ENCODE data around the gene PPP2R5C. TPM values are rescaled to one million over a fixed set of nuclear protein-coding genes. Genes with fewer than 3 reads are reported as not detected.

PPP2R5C gene
- total and polyA plus RNA-seq, 2 of the 8 experiments (the other 6 are each of a cell fraction or from before 2014, with no cell fraction given), result 49.6 to 95.9 TPM

DNA sequence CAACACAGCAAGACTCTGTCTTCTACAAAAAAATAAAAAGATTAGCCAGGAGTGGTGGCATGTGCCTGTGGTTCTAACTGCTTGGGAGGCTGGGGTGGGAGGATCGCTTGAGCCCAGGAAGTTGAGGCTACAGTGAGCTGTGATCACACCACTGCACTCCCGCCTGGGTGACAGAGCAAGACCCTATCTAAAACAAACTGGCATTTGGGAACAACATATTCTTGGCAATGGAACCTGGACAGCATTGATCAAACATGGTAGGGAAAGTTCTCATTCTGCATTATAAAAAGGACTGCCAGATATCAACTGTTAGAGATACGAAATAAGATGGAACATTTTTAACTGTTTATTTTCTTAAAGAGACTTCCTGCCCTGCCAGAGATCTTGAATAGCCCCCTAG lies 81.5 kb downstream of the PPP2R5C start (continued):
- no peak for TF ChIP-seq MAX (IDR thresholded peaks at IDR 0.05)
- TF ChIP-seq POU5F1 (IDR thresholded peaks at IDR 0.05; ENCODE audit: low read depth, low read length), result no peak
- TF ChIP-seq, protein P1, sequence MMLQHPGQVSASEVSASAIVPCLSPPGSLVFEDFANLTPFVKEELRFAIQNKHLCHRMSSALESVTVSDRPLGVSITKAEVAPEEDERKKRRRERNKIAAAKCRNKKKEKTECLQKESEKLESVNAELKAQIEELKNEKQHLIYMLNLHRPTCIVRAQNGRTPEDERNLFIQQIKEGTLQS (IDR thresholded peaks at IDR 0.05; ENCODE audit: insufficient read depth, low read depth, low read length), result no peak
- no peak for TF ChIP-seq BCL11A (IDR thresholded peaks at IDR 0.05; ENCODE audit: low read depth in 2 of 2, low read length in 2 of 2)
- TF ChIP-seq EZH2 (IDR thresholded peaks at IDR 0.05; ENCODE audit: low read depth, low read length, severe bottlenecking), result no peak
- TF ChIP-seq GABPA (IDR thresholded peaks at IDR 0.05; ENCODE audit: borderline replicate concordance, insufficient read depth, low read length), result no peak
- no peak for TF ChIP-seq RBBP5 (IDR thresholded peaks at IDR 0.05; ENCODE audit: borderline replicate concordance, low read depth, low read length)
